ENCODE results near the gene SPIN1.

DNA sequence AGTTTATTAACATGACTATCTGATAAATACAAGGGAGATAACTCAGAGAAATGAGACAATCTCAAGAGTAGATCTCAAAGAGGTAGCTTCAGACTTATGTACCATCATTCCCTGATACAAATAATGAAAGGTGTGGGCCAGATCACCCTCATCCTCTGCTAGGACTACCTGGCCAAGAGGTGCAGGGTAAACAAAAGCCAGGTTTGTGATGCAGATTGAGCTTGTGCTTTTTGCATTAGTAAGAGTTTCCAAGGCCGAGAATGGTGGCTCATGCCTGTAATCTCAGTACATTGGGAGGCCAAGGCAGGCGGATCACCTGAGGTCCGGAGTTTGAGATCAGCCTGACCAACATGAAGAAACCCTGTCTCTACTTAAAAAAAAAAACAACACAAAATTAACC is 8.9 kb upstream of the SPIN1 start:
- TF ChIP-seq POLR2A (IDR thresholded peaks at IDR 0.05; ENCODE audit: low read length) (no peak), GATA1 (IDR thresholded peaks at IDR 0.05; ENCODE audit: low read depth, low read length) (no peak)

Data from erythroblast (primary cell).